Vagina (tissue), 2 donors: Measurements from ENCODE around the gene KCNK5. TPM values are rescaled to one million over a fixed set of nuclear protein-coding genes. Genes with fewer than 3 reads are reported as not detected.

Experiments
- DNase-seq, 2 donors: peaks; one replicate each; pipeline ENCODE4 v3.0.0-alpha.2; 2017; ENCODE audit errors: extremely low spot score in 2 of 2
- H3K27ac ChIP-seq: fragments of 200-600 bp; sonication (generic); one replicate; pipeline ENCODE4 v1.5.1; 2019
- H3K27me3 ChIP-seq: fragments of 200-600 bp; sonication (generic); one replicate; pipeline ENCODE4 v1.5.1; 2019
- H3K36me3 ChIP-seq, 2 donors: fragments of 200-600 bp; sonication (generic); one replicate each; pipeline ENCODE4 v1.5.1; 2017 to 2019
- H3K4me1 ChIP-seq: fragments of 200-600 bp; sonication (generic); one replicate; pipeline ENCODE4 v1.5.1; 2019
- H3K4me3 ChIP-seq, 2 donors: fragments of 200-600 bp; sonication (generic); 1 replicate in 1 of 2; 2 replicates in 1 of 2; pipeline ENCODE4 v1.5.1; 2016 to 2019
- H3K9me3 ChIP-seq: fragments of 200-600 bp; sonication (generic); one replicate; pipeline ENCODE4 v1.5.1; 2019
- CTCF ChIP-seq, 3 experiments: fragments of 450-650 bp in 2 of 3; fragments of 200-600 bp in 1 of 3; sonication (generic) in 1 of 3; IDR thresholded peaks; one replicate each; pipeline ENCODE4 v1.5.1; 2017 to 2019; ENCODE audit warnings: antibody characterized with exemption in 3 of 3, mild to moderate bottlenecking in 2 of 3, moderate library complexity in 2 of 3
- POLR2A ChIP-seq, 2 donors: fragments of 450-650 bp; IDR thresholded peaks; one replicate each; pipeline ENCODE4 v1.6.1; 2017; ENCODE audit warnings: antibody characterized with exemption in 2 of 2, mild to moderate bottlenecking in 2 of 2, moderate library complexity in 2 of 2
- POLR2AphosphoS5 ChIP-seq, 2 donors: sonication (generic); formaldehyde crosslinking; IDR thresholded peaks; one replicate each; pipeline ENCODE4 v1.9.0; 2017; ENCODE audit warnings: antibody characterized with exemption in 2 of 2, mild to moderate bottlenecking in 2 of 2, low read depth in 1 of 2; ENCODE audit not compliant: insufficient read depth in 1 of 2
- intact Hi-C: fragments of 100-400 bp; cut with DNase I; formaldehyde crosslinking; loops from one replicate; pipeline ENCODE4 v1.15.1; 2023
- total RNA-seq: library from RNA; depleted of rRNA; stranded (reverse); fragments of >200 nt; gene quantifications from one replicate; pipeline ENCODE4 v1.2.3, GENCODE V29; 2016

KCNK5 gene
- total RNA-seq, 1 donor from 2014 or later = 16.7 TPM

- no peak overlapping the region for H3K27ac ChIP-seq
- no peak overlapping the region for H3K4me3 ChIP-seq
- H3K36me3 ChIP-seq = no peaks in the 10 kb centered on the region
- intact Hi-C loops = no loop called here
- H3K4me1 ChIP-seq = peaks cover 13% of the 10 kb centered on the region
- H3K9me3 ChIP-seq = no peaks in the 10 kb centered on the region
- no peak for TF ChIP-seq CTCF (IDR thresholded peaks at IDR 0.05)
- TF ChIP-seq POLR2AphosphoS5 (IDR thresholded peaks at IDR 0.05; ENCODE audit: insufficient read depth in 1 of 2, low read depth in 1 of 2) = no peak
- no peak for TF ChIP-seq POLR2A (IDR thresholded peaks at IDR 0.05)
- DNase-seq = no peak
- no peaks in the 10 kb centered on the region for H3K27me3 ChIP-seq
These were observed 10.3 kb downstream of the KCNK5 start for GRCh38 chr6:39218868-39219567.

GRCh38 chr6:39217177-39217864 is 12.0 kb downstream of the KCNK5 start:
- Histone ChIP-seq H3K4me3 (no peak overlapping the region), H3K4me1 (peaks cover 13% of the 10 kb centered on the region), H3K27ac (no peak overlapping the region), H3K36me3 (no peaks in the 10 kb centered on the region), H3K27me3 (no peaks in the 10 kb centered on the region), H3K9me3 (no peaks in the 10 kb centered on the region)
- TF ChIP-seq POLR2A (IDR thresholded peaks at IDR 0.05) = no peak
- TF ChIP-seq CTCF (IDR thresholded peaks at IDR 0.05) = no peak
- no peak for TF ChIP-seq POLR2AphosphoS5 (IDR thresholded peaks at IDR 0.05; ENCODE audit: insufficient read depth in 1 of 2, low read depth in 1 of 2)
- intact Hi-C loops = no loop called here
- no peak for DNase-seq

GRCh38 chr6:39215640-39216158 is 13.6 kb downstream of the KCNK5 start:
- H3K27me3 ChIP-seq = no peaks in the 10 kb centered on the region
- intact Hi-C loops = no loop called here
- TF ChIP-seq POLR2A (IDR thresholded peaks at IDR 0.05) (no peak), CTCF (IDR thresholded peaks at IDR 0.05) (no peak), POLR2AphosphoS5 (IDR thresholded peaks at IDR 0.05; ENCODE audit: insufficient read depth in 1 of 2, low read depth in 1 of 2) (no peak)
- H3K4me3 ChIP-seq = no peak overlapping the region
- no peak overlapping the region for H3K27ac ChIP-seq
- peaks cover 13% of the 10 kb centered on the region for H3K4me1 ChIP-seq
- no peaks in the 10 kb centered on the region for H3K9me3 ChIP-seq
- no peaks in the 10 kb centered on the region for H3K36me3 ChIP-seq
- DNase-seq = no peak

GRCh38 chr6:39214846-39215639 is 14.2 kb downstream of the KCNK5 start:
- Histone ChIP-seq H3K36me3 (no peaks in the 10 kb centered on the region), H3K27me3 (no peaks in the 10 kb centered on the region), H3K9me3 (no peaks in the 10 kb centered on the region), H3K4me1 (peaks cover 17% of the 10 kb centered on the region), H3K27ac (no peak overlapping the region), H3K4me3 (no peak overlapping the region)
- TF ChIP-seq POLR2AphosphoS5 (IDR thresholded peaks at IDR 0.05; ENCODE audit: insufficient read depth in 1 of 2, low read depth in 1 of 2) = no peak
- TF ChIP-seq POLR2A (IDR thresholded peaks at IDR 0.05) = no peak
- TF ChIP-seq CTCF (IDR thresholded peaks at IDR 0.05) = no peak
- intact Hi-C loops = no loop called here
- DNase-seq = no peak
